Measurements from ENCODE around the gene MAZ.
"Not testable (repeated sequence)": the region's sequence is repeated elsewhere in the genome, so short reads cannot be mapped to it uniquely, and the experiment has no call there.

MAZ gene

DNA sequence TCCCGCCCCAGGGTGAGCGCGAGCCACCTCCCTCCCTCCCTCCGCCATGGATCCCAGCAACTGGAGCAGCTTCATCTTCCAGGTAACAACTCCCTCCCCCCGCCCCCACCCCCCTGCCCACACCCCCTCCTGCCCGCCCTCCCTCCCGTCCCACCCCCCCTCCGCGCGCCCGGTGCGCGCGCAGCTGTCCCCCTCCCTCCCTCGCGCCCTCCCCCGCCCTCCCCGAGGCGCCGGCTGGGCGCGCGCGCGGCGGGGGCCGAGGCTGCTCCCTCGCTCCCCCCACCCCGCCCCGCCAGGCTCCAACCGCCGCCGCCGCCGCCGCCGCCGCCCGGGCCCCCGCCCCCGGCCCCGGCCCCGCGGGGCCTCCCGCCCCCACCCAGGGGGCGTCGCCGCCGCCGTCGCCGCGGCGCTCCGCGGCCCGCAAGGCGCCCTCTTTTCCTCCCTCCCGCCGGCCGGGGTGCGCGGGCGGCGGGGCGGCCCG lies at the start of gene MAZ:
MAZ (plus strand) TSS at position 431 of the 481 bp plus-strand sequence. CDS start 173 bp downstream, outside the sequence.
- DNase-seq = no peak

DNA sequence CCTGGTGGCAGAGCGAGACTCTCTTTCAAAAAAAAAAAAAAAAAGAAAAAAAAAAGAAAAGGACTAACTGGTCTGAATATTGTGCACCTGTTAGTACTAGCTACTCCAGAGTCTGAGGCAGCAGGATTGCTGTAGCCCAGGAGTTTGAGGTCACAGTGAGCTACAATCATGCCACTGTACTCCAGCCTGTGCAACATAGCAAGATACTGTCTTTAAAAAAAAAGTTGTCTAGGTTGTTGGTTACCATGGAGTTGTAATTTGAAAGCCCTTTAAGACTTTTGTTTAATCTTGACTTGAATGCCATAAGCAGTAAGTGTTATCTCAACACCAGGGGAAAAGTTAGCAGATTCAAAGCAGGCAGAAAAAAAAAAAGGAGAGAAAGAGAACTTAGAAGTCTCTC lies 49.7 kb upstream of the MAZ start:
- DNase-seq = no peak

DNA sequence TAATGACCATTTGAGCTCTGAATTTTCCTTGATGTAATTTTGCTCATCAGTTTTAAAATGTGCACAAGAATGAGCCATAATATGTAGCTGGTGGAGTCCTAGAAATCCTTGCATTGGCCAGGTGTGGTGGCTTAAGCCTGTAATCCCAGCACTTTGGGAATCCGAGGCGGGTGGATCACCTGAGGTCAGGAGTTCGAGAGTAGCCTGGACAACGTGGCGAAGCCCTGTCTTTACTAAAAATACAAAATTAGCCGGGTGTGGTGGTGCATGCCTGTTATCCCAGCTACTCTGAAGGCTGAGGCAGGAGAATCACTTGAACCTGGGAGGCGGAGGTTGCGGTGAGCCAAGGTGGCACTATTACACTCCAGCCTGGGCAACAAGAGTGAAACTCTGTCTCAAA lies 49.2 kb upstream of the MAZ start:
- DNase-seq = not testable (repeated sequence)

DNA sequence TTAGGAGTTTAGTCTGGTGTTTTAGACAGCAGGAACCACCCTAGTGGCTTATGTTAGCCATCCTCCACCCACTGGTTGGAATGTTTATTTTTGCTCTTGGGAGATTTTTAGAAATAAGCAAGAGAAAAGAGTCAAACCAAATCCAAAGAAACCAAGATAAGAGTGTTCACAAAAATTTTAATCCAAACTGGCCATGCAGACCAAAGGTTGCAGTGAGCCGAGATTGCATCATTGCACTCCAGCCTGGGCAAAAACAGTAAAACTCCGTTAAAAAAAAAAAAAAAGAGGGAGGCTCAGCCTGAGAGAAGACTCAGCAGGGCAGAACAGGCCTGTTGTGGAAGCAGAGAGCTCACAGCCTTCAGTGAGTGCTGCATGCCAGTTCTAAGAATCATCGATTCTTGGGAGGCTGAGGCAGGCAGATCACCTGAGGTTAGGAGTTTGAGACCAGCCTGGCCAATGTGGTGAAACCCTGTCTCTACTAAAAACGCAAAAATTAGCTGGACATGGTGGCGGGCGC lies 48.3 kb upstream of the MAZ start:
- no peak for DNase-seq

DNA sequence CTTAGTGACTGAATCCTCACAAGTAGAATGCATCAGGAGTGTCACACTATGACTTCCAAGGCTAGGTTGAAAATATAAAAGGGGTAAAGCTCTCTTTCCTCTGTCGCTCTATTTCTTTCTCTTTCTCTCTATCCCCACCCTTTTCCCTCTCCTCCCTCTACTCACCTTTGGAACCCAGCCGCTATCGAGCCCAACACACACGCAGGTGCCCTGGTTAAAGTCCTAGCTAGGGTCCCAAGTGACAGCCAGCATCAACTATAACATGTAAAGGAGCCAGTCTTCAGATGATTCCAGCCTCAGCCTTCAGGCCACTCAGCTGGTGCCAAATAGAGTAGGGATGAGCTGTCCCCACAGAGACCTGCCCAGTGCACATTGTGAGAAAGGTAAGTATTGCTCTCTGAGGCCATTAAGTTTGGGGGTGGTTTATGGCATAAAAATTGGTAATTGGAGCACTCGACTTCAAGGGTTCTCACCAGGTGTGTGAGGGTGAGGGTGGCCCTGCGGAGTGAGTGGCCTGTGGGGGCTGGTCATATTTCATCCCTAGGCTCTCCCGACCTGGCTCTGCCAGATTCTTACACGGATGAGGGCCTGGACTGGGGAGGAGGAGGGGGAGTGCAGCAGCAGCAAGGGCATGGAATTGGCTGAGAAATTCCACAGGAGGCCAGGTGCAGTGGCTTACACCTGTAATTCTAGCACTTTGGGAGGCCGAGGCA lies 45.6 kb upstream of the MAZ start:
- DNase-seq = no peak

DNA sequence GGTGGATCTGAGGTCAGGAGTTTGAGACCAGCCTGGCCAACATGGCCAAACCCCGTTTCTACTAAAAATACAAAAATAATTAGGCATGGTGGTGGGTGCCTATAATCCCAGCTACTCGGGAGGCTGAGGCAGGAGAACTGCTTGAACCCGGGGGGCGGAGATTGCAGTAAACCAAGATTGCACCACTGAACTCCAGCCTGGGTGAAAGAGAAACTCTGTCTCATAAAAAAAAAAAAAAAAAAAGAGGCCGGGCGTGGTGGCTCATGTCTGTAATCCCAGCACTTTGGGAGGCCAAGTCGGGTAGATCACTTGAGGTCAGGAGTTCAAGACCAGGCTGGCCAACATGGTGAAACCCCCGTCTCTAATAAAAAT lies 45.1 kb upstream of the MAZ start:
- not testable (repeated sequence) for DNase-seq

DNA sequence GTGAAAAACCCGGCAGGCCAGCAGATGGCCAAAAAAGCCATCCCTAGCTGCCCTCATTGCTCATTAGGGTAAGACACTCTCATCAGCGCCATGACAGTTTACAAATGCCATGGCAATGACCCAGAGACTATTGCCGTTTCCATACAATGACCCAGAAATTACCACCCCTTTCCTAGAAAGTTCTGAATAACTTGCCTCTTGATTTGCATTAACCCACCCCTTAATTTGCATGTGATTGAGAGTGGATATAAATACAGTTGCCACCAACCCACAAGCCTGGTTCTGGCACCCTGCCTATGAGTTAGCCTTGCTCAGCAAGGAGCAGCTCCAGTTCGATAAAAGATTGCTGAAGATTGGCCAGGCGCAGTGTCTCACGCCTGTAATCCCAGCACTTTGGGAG lies 44.4 kb upstream of the MAZ start:
- no peak for DNase-seq

DNA sequence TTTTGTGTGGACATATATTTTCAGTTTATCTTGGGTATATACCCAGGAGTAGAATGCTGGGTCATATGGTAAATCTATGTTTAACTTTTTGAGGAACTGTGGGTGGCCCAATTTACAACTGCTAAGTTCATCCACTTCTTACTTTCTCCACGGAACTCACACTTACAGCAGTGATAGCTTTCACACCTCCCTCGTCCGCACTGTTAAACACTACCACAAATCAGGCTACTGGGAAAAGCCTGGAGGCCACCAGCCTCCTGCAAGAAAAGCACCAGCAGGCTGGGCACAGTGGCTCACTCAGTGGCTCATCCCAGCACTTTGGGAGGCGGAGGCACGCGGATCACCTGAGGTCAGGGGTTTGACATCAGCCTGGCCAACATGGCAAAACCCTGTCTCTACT lies 43.0 kb upstream of the MAZ start:
- no peak for DNase-seq

DNA sequence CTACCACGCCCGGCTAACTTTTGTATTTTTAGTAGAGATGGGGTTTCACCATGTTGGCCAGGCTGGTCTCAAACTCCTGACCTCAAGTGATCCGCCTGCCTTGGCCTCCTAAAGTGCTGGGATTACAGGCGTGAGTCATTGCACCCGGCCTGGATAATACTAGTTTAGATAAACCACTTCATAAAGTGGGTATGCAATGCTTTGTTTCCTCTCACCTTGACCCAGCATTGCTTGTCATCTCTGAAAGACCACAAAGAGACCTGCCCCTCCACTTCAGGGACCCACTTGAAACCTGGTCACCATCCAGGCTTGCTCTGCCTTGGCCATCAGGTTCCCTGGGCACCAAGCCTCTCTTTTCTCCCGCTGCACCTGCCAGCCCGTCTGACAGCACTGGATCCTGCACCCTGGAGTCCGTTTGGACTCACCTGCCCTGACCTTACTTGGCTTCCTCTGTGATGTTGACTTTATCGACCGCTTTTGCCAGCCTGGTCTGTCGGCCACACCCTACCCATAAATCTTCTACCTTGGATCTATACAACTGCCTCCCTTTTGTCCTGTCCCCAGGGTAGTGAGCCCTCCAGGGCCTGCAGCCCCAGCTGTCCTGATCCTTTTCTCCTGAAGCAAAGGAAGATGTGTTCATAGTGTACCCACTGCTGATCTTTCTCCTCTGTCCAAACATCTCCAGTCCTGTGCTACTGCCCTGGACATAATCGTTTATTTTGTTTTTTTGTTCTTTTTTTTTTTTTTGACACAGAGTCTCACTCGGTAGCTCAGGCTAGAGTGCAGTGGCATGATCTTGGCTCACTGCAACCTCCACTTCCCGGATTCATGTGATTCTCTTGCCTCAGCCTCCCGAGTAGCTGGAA lies 40.9 kb upstream of the MAZ start:
- no peak for DNase-seq

DNA sequence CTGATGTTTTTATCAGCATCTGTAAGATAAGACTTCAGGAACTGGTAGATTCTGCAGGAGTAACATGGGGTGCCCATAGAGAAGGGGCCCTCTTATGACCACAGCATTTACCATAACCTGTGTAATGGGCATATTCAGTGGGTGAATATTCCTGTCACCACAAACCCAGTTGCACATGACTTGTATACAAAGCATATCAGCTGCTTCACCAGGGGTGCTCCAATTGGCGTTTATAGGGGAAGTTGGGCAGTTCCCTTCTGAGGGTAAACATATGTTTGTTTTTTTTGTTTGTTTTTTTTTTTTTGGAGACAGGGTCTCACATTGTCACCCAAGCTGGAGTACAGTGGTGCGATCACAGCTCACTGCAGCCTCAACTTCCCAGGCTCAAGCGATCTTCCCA lies 39.8 kb upstream of the MAZ start:
- no peak for DNase-seq

DNA sequence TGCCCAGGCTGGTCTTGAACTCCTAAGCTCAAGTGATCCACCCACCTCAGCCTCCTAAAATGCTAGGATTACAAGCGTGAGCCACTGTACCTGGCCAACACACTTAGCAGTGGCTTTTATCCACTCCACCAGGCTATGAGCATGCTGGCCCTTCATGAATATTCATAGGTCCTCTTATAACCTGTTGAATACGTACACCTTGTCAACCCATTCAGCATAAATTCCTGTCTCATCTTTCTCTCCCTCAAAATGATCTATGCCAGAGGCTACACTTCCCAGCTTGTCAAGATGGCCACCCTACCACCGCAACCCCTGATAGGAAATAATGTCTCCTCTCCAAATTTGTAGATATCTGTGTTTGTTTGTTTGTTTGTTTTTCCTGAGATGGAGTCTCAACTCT lies 39.3 kb upstream of the MAZ start:
- DNase-seq = no peak

DNA sequence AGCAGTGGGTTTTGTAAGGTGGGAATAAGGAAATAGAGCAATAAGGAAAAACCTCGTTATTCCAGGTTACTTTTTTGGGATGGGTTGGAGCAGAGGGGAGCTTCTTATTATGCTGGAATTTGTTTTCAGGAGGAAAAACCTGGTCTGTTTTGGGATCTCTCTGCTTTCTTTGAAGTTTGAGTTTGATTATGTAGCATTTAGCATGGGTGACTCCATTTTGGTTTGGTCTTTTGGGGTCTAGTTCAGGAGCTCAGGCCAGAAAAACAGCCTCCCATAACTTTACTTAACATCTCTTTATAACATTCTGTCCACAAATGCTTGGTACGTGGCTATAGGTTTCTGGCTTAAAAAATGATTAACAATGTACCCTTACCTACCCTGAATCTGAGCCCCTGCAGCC lies 36.8 kb upstream of the MAZ start:
- DNase-seq = no peak

DNA sequence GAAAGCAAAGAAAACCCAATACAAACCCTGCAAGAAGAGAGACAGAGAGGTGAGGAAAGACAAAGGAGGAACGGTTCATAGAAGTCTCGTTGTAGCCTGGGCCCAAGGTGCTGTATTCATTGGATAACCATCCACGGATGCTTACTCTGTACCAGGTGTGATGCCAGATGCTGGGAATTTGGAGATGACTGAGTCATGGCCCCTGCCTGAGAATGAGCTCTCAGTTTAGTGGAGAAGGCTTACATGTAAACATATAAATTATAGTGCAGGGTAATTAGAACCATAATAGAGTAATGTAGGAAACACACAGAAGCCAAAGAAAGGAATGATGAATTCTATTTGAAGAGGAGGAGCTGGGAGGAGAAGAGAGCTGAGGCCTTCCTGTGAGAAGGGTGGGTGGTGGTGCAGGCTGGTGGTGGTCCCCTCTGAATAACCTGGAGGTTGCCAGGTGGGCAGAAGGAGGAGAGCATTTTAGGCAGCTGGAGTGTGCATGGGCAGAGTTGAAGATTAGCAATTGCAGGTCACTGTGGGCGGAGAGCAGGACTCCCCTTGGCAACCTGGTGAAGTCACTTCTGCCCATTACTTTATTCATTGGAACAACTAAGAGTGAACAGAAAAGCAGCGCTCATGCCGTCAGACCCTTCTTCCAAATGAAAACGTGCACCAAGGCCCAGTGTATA lies 35.9 kb upstream of the MAZ start:
- DNase-seq = peak; percentile 10

DNA sequence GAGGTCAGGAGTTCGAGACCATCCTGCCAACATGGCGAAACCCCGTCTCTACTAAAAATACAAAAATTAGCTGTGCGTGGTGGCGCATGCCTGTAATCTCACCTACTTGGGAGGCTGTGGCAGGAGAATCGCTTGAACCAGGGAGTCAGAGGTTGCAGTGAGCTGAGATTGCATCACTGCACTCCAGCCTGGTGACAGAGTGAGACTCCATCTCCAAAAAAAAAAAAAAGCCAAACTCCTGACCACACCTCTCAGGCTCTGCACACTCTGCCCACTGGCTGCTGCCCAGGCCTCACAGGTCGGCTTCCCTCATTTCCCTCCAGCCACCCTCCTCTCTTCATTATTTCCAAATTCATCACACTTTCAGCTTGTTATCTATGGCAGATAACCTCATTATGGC lies 34.0 kb upstream of the MAZ start:
- not testable (repeated sequence) for DNase-seq

DNA sequence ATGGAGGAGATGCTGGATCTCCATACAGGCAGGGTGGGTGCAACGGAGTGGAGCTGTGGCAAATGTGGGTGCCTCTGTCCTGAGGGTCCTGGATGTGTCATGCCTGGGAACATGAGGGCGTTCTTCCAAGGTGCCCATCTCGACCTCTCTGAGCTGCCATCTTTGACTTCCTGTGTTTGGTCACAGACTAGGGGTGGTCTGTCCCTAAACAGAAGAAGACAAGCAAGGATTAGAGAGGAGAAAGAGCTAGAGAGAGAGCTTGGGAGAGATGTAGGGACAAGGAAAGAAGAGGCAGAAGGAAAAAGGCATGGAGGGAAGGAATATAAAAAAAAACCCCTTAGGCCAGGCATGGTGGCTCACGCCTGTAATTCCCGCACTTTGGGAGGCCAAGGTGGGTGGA lies 31.6 kb upstream of the MAZ start:
- no peak for DNase-seq

DNA sequence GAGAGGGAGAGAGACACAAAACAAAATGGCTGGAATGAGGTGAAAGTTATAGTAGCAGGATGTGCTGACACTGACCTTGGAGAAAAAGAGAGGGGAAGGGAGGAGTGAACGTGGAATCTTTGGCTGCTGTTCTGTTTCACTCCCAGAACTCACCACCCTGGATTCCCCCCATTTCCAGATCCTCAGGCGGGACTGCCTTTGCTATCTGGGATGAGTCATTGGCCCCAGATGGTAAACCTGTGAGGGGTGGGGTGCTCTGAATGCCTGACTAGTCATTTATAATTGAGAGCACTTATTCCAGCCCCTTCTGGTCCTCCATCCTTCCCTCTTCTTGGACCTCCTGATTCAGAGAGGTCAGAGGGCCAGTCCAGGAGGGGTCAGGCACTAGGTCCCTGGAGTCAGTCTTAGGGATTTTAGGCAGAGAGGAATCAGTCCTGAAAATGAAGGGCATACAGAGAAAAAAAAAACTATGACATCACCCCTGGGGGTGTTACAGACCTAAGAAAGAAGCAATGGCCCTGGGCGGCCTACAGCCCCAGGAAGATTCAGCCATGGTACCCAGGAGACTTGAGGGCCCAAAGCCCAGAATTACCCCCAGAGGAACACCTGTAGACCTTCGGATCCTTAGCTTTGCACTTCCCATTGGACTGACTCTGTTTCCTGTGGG lies 30.5 kb upstream of the MAZ start:
- no peak for DNase-seq

DNA sequence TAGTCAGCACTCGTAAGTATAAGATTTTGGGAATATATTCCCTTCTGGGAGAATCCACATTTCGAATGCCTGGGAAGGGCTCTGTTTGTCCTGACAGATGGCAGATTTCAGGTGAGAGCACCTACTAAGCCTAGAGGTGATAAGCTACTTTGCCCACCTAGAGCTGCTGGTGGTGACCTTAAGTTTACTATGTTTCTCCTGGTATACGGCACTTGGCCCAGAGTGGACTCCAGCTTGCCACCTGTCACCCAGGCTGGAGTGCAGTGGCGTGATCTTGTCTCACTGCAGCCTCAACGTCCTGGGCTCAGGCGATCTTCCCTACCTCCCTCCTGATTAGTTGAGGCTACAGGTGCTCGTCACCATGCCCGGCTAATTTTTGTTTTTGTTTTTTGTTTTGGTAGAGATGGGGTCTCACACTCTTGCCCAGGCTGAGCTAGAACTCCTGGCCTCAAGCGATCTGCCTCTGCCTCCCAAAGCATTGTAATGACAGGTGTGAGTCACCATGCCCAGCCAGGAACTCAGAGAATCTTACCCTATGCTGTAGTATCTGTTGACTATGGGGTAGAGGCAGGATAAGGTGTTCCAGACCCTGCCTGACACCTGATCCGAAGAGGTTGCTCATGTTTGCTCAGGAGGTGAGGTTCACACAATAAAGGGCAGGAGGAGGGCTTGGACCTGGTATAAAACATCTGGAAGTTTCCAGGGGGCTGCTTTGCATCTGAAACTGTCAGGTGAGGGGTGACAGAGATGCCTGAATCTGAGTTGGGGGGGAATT lies 28.6 kb upstream of the MAZ start, which contains the start of gene ZG16:
ZG16 (plus strand) TSS at position 681 of the 775 bp plus-strand sequence. CDS start 1,011 bp downstream, outside the sequence.
- DNase-seq = no peak

DNA sequence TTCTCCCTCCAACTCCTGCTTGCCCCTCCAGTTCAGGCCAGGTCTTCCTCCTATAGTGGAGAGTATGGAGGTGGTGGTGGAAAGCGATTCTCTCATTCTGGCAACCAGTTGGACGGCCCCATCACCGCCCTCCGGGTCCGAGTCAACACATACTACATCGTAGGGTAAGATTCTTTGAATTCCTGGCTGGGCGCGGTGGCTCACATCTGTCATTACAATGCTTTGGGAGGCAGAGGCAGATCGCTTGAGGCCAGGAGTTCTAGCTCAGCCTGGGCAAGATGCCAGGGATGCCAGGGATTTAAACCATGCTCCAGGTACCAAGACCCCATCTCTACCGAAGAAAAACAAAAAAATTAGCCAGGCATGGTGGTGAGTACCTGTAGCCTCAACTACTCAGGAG lies 26.9 kb upstream of the MAZ start:
- no peak for DNase-seq

DNA sequence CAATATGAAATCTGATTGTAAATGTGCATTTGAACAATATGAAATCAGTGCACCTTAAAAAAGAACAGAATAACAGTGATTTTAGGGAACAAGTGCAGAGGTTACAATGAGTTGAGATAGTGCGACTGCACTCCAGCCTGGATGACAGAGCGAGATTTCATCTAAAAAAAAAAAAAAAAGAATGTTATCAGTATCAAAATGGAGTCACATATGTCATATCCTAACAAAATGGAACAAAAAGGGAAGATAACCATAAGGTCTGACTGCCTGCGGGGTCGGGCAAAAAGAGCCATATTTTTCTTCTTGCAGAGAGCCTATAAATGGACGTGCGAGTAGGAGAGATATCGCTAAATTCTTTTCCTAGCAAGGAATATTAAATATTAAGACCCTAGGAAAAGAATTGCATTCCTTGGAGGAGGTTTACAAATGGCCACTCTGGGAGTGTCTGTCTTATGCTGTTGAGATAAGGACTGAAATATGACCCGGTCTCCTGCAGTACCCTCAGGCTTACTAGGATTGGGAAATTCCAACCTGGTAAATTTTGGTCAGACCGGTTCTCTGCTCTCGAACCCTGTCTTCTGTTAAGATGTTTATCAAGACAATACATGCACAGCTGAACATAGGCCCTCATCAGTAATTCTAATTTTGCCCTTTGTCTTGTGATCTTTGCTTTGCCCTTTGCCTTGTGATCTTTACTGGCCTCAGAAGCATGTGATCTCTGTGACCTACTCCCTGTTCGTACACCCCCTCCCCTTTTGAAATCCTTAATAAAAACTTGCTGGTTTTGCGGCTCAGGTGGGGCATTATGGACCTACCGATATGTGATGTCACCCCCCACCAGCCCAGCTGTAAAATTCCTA lies 23.0 kb upstream of the MAZ start:
- not testable (repeated sequence) for DNase-seq

DNA sequence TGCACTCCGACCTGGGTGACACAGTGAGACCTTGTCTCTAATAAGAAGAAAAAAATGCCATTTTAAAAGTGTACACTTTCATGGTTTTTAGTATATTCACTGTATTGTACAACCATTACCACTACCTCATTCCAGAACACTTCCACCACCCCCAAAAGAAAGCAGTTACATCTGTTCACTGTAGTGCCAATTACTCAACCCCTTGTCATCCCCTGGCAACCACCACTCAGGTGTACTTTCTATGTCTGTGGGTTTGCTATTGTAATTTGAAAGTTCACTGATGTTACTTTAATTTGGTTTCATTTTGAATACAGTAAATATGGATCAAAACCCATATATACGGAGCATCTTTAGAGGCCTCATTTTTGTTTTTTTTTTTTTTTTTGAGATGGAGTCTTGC lies 22.2 kb upstream of the MAZ start:
- no peak for DNase-seq
